Endometrial microvascular endothelial cells (primary cell): ENCODE results near the gene NDUFA3. TPM values are rescaled to one million over a fixed set of nuclear protein-coding genes. Genes with fewer than 3 reads are reported as not detected.
"Not testable (repeated sequence)": the region's sequence is repeated elsewhere in the genome, so short reads cannot be mapped to it uniquely, and the experiment has no call there.

Experiments
- in situ Hi-C: cut with HindIII; loops from 2 replicates; pipeline ENCODE4 v1.10.0; 2017; ENCODE audit warnings: low sequenced_read_pairs, low pct_unique_long_range_greater_than_20kb; ENCODE audit errors: inconsistent ontology term
- total RNA-seq: library from RNA; depleted of rRNA; stranded (reverse); fragments of >200 nt; gene quantifications from one replicate; pipeline ENCODE4 v1.2.3, GENCODE V29; 2015; ENCODE audit errors: inconsistent ontology term

NDUFA3 gene
- 16.4 TPM for total RNA-seq

DNA sequence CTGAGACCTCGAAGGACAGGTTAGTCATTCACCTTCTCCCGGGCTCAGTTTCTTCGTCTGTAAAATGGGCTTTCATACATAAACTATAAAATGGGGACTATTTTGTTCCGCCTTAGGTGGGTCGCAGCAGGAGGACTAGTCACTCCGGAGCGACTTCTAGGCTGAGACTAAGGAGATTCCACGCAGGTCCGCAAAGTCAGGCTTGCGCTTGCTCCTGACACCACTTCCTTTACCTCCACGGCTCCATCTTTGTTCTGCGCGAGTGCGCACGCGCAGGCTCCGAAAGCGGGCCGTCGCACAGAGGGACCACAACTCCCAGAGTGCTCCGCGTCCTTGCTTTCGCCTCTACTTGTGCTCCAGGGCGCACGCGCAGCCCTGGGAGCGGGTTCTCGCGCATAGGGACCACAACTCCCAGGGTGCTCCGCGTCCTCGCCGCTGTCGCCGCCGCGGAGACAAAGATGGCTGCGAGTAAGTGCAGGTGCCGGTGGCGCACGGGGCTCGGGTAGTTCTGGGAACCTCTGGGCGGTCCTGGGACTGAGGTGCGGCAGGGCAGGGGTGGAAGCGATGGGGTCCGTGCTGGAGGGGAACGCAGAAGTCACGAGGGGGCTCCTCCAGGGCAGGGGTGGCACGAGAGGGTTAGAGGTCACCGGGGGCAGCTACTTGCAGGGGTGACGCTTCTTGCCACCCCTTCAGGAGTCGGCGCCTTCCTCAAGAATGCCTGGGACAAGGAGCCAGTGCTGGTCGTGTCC, at the start of gene NDUFA3:
Gene NDUFA3, plus strand, starts transcription at position 435 of the 749 bp plus-strand sequence. Its CDS starts 24 bp downstream, at position 459.
- in situ Hi-C loops: no loop called here

DNA sequence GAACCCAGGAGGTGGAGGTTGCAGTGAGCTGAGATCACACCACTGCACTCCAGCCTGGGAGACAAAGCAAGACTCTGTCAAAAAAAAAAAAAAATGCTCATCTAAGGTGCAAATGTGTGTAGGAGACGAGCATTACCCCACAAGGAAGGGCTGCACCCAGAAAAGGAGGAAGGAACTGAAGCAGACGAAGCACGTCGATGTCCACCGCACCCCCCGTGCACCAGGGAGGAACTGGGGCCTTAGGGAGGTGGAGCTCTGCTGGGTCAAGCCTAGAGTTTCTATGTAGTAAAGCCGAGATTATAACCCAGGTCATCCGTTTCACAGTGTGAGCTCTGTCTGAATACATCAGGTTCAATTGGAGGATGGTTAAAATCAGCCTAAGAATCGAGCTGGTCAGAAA, 40.0 kb upstream of the NDUFA3 start:
- in situ Hi-C loops: no loop called here

DNA sequence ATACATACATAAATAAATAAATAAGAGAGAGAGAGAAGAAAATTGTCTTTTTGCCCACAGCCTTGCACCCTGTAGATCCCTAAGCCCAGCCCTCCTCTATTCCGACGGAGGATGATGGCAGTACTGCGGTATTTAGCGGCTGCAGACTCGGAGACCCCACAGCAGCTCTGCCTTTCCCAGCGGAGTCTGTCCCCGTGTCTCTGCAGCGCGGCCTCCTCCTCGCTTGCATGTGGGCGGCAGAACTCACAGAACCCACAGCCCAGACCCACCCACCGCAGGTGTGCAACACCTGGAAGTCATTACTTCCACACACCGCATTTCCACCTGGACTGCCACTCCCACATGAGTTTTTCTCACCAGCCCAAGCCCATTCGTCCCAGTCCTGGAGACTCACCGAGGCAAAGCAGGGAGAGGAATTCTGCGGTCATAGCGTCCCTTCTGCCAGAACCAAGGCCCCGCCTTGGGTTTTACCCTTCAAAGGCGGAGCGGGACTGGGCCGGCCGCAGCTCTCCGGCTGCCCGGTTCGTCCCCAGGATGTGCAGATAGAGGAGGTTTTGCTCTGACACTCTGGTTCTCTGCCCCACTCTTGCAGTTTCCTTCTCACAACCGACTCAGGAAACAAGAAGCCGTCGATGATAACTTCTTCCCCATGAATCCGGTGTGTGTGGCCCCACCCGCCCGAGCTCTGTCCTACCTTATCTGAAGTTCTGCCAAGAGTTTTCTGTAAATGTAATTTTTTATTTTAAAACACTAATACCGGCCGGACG, 39.1 kb upstream of the NDUFA3 start, which contains the start of gene VSTM1:
Gene VSTM1, minus strand, starts transcription at position 548 of the 767 bp plus-strand sequence. Its CDS starts 120 bp downstream, at position 428.
- in situ Hi-C loops: no loop called here

DNA sequence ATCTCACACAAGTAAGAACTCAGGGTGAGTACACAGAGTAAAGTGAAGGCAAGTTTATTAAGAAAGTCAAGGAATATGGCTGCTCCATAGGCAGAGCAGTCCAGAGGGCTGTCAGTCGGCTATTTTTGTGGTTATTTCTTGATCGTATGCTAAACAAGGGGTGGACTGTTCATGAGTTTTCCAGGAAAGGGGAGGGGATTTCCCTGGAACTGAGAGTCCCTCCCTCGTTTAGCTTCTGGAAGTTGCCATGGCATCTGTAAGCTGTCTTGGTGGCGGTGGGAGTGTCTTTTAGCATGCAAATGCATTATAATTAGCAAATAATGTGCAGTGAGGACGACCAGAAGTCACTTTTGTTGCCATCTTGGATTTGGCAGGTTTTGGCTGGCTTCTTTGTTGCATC, 33.2 kb upstream of the NDUFA3 start:
- in situ Hi-C loops: no loop called here

DNA sequence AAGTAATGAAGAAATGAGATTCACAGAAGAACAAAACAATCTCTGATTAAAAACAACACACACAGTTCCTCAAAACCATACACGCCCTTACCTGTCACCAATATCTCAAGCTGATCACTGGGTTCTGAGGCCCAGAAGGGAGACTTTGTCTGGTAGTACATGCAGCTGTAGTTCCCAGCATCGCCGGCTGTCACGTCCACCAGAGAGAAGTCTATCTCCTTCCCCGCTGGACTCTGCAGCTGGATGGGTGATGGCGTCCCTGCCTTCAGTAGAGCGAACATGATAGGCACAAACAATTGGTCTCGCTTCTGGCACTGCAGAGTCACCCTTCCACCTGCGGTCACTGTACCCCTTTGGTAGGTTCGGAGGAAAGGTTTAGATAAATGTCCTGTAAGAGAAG, 28.8 kb upstream of the NDUFA3 start:
- in situ Hi-C loops: no loop called here

DNA sequence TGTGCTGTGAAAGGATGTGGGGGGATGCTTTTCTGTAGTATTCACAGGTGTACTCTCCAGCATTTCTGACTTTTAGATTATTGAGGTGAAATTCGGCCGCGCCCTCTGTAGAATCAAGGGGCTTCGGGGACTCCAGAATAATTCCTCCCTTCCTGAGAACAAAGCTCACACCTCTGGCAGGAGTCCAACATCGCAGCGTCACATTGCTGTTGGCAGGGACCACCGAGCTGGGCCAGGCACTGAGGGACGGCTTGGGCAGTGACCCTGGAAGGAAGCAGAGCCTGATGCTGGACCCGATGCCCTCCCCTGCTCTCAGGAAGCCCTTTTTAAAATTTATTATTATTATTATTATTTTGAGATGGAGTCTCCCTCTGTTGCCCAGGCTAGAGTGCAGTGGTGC, 27.8 kb upstream of the NDUFA3 start:
- in situ Hi-C loops: no loop called here

DNA sequence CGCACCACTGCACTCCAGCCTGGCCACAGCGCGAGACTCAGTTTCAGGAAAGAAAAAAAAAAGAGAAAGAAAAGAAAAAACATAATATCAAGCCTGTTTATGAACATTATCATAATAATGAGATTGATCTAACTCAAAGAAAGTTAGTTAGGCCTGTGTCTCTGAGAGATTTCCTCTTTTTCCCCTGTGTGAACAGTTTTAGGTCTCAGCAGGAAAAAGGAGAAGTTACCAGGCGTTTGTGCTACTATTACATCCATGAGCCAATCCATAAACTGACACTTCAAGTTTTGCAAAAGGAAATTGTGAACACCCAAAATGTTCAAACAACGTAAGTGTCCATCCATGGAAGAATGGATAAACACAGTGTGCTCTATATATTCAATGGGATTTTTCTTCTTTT, 25.3 kb upstream of the NDUFA3 start:
- in situ Hi-C loops: no loop called here

DNA sequence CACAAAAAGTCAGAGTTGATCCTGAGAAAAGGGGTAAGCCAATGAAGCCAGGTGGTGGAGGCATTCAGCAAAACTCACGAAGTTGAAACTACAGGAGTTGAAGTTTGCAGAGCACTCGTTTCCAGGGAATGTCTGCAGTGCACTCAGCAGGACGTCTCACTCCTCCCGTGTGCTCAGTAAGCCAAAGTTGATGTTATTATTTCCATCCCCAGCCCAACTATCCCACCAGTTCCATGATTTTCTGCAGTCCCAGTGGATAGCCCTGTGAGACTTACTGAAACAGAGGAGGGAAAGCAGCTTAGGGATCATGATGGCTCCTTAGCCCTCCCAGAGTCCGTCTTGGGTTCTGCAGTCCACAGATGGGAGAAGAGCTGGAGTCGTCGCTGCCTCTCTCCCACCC, 21.6 kb upstream of the NDUFA3 start, which contains the start of gene TARM1:
Gene TARM1, minus strand, starts transcription at position 334 of the 400 bp plus-strand sequence. Its CDS starts 25 bp downstream, at position 309.
- in situ Hi-C loops: no loop called here

DNA sequence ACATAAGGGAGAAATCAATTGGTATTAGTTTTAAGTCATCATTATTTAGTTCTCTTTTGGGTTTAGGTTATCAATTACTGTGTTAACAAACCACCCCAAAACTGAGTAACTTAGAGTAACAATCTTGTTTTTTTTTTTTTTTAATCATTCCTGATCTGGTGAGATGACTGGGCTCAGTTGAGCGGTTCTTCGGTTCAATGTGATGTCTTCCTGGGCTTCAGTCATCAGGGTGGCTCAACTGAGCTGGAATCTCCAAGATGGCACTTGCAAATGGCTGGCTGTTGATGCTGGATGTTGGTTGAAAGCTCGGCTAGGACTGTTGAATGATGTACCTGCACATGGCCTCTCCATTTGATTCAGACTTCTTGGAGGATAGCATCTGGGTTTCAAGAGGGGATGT, 18.2 kb upstream of the NDUFA3 start:
- in situ Hi-C loops: no loop called here

DNA sequence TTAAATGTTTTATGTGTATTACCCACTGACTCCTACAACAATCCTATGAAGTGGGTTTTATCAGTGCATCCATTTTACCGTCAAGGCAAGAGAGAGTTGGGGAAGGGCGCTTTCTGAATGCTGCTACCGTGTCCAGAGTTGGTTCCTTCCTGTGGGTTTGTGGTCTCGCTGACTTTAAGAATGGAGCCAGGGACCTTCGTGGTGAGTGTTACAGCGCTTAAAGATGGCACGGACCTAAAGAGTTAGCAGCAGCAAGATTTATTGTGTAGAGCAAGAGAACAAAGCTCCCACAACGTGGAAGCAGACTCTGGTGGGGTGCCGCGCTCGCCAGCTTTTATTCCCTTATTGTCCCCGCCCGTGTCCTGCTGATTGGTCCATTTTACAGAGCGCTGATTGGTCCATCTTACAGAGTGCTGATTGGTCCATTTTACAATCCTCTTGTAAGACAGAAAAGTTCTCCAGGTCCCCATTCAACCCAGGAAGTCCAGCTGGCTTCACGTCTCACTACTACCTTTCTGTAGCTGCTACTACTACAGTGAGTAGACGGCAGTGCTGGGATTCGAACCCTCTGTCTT, 8.1 kb upstream of the NDUFA3 start:
- in situ Hi-C loops: no loop called here

DNA sequence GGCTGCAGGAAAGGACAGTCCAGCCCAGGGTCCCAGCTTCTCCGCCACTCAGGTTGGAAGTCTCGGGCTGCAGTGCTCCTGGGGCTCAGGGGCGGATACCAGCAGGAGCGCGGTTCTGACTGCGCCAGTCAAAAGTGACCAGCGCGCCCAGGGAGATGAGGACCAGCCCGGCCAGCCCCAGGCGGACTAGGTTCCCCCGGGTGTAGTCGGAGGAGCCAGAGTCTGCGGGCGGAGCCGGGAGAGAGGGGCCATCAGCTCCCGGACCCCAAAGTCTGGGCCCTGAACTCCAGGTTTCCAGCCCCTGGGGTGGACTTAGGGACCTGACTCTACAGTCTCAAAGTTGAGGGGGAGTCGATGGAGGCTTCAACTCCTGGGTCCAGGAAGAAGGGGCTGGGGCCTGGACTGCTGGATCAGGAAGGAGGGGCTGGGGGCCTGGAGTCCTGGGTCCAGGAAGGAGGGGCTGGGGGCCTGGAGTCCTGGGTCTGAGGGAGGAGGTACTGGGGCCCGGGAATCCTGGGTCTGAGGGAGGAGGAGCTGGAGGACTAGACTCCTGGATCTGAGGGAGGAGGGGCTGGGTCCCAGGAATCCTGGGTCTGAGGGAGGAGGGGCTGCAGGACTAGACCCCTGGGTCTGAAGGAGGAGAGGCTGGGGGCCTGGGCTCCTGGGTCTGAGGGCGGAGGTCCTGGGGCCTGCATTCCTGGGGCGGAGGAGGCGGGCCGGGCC, 7.4 kb upstream of the NDUFA3 start:
- in situ Hi-C loops: no loop called here

DNA sequence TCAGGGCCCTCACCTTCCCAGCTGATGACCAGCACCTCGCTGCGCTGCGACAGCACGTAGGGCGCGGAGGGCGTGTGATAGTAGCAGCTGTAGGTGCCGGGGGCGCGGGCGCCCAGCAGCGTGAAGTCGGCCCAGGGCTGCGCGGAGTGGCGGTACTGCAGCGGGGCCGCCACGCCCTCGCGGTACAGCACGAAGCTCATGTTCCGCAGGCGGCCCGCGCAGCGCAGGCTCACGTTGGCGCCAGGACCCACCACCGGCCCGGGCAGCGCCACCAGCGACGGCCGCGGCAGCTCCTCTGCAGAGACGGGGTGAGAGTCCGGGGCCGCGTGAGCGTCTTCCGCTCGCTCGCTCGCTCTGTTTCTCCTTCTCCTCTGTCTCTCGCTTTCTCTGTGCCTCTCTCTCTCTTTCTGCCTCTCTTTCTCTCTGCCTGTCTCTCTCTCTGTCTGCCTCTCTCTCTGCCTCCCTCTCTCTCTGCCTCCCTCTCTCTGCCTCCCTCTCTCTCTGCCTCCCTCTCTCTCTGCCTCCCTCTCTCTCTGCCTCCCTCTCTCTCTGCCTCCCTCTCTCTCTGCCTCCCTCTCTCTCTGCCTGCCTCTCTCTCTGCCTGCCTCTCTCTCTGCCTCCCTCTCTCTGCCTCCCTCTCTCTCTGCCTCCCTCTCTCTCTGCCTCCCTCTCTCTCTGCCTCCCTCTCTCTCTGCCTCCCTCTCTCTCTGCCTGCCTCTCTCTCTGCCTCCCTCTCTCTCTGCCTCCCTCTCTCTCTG, 6.6 kb upstream of the NDUFA3 start:
- in situ Hi-C loops: not testable (repeated sequence)

DNA sequence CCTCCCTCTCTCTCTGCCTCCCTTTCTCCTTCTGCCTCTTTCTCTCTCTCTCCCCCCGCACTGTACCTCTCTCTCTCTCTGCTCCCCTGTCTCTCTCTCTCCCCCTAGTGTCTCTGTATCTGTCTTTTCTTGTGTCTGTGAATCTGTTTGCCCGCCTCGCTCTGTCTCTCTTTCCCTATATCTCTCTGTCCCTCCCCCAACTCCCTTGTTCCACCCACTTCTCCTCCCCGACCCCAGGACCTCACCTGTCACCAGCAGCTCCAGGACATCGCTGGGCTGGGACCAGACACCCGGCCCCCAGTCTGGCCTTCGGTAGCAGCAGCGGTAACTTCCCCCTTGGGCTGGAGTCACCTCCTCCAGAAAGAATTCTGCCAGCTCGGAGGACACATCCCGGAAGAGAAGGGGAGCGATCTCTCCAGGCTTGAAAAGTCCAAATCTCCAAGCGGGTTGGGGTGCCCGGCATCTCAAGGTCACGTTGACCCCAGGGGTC, 6.0 kb upstream of the NDUFA3 start:
- in situ Hi-C loops: no loop called here

DNA sequence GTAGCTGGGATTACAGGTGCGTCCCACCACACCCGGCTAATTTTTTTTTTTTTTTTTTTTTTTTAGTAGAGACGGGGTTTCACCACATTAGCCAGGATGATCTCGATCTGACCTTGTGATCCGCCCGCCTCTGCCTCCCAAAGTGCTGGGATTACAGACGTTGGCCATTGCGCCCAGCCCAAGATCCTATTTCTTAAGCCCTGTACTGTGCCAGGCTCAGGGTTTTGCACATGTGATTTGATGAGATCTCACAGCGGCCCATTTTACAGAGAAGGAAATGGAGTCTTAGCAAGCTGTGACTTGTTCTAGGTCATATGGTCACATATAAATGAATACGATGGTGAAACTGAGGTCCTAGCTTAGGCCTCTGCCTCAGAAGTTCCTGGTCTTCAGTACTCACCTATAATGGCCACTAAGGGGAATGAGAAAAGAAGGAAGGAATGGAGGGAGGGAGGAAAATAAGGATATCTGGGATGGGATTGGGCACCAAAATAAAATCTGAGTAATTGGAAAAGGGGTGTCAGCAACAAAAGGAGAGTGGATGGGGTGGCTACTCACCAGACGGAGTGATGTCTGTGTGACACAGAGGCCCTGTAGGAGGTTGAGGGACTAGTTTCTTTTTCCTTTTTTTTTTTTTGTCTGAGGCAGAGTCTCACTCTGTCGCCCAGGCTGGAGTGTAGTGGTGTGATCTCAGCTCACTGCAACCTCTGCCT, 3.3 kb upstream of the NDUFA3 start:
- in situ Hi-C loops: no loop called here

DNA sequence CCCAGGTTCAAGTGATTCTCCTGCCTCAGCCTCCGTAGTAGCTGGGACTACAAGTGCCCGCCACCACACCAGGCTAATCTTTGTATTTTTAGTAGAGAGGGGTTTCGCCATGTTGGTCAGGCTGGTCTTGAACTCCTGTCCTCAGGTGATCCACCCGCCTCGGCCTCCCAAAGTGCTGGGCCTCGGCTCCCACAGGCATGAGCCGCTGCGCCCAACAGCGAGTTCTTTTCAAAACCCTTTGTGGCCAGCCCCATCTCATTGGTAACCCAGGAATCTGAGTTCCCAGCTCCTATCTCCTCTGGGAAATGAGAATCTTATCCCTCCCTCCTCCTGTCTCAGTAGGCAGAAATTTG, 2.8 kb upstream of the NDUFA3 start:
- in situ Hi-C loops: not testable (repeated sequence)

DNA sequence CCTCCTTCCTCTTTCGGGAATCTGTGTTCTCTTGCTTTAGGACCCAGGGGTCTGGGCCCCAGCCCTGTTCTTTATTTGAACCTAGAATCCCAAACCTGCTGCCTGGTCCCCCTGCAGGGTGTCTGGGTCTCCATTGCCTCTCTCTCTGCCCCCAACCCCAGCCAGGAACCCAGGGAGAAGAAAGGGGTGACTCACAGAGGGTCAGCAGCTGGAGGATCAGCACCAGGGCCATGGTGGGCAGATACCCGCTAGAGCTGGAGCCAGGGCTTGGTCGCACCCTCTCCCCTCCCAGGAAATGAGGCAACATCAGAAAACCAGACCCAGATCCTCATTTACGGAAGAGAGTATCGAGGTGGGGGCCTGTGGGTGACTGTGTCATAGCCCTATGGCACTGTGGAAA, 2.1 kb upstream of the NDUFA3 start, which contains the start of gene OSCAR:
Gene OSCAR, minus strand, starts transcription at position 243 of the 400 bp plus-strand sequence. Its CDS starts 11 bp downstream, at position 232.
- in situ Hi-C loops: no loop called here

DNA sequence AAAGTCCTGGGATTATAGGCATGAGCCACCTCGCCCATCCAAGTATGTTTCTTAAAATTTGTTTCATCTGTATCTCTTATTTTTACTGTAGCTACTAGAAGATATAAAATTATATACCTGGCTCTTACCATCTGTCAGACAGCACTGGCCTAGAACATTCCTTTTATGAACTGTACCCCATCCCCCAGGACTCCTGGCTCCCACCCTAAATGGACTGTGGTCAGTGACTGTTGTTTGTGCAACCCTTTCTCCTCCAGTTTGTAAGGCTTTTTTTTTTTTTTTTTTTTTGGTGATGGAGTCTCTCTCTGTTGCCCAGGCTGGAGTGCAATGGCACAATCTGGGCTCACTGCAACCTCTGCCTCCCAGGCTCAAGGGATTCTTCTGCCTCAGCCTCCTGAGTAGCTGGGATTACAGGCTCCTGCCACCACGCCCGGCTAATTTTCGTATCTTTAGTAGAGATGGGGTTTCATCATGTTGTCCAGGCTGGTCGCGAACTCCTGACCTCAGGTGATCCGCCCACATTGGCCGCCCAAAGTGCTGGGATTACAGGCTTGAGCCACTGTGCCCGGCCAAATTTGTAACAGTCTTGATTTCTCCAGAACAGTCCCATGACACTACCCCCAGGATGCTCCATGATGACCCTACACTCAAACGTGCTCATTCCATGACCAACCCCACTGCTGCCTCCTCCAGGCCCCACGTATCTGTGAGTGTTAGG, 2.5 kb downstream of the NDUFA3 start:
- in situ Hi-C loops: no loop called here
